Activated CD4-positive, alpha-beta T cell treated with anti-CD3 and anti-CD28 coated beads for 24 hours (primary cell): ENCODE results near the gene FXYD3.
A peak's percentile ranks its signal among the peaks of the same experiment; 100 is the strongest.
"Not testable (repeated sequence)": the region's sequence is repeated elsewhere in the genome, so short reads cannot be mapped to it uniquely, and the experiment has no call there.

Source experiments
- DNase-seq, 2 donors: peaks; one replicate each; pipeline ENCODE4 v3.0.0-alpha.2; 2020; ENCODE audit warnings: low read depth in 2 of 2

FXYD3 gene

DNA sequence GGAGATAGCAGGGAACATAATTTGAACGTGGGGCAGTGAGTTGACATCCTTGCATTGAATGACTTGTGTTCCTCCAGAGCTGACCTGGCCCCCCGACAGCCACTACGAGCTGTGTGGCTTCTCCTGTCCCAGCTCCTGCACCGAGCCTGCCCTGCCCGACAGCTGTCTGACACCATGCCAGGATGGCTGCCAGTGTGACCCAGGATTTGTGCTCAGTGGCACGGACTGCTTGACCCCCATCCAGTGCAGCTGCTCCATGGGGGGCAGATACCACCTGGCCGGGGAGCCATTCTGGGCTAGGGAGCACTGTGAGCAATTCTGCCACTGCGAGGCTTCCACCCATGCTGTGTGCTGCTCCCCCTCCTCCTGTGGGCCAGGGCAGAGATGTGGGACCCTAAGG lies 29.2 kb upstream of the FXYD3 start:
- no peak for DNase-seq

GRCh38 chr19:35087393-35087792 lies 28.2 kb upstream of the FXYD3 start:
- no peak for DNase-seq

GRCh38 chr19:35088131-35088913 lies 27.3 kb upstream of the FXYD3 start:
- DNase-seq, result no peak

DNA sequence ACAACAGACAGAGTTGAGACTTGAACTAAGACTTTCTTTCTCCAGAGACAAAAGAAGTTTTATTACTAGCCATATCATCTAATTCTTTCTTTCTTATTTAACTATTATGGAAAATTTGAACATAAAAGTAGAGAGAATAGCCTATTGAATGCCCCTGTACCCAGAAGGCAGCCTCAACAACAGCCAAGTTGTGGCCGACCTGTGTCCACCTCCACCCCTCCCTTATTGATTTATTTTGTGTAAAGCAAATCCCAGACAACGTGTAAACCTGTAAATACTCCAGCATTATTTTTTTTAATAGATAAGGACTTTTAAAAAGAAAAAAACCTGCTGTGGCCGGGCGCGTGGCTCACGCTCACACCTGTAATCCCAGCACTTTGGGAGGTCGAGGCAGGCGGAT lies 26.1 kb upstream of the FXYD3 start:
- no peak for DNase-seq

DNA sequence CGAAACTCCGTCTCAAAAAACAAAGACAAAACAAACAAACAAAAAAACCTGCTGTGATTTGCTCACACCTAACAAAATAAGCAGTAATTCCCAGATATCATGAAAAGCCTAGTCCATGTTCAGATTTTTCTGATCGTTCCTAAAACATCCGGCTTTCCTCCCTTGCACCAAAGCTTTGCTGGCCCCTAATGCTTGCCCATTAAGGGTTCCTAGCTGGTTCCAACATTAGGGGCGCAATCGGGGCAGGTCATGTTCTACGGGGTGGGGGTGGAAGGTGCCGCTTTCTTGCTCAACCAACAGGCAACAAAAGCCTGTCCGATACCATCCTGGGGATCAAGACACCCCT lies 25.5 kb upstream of the FXYD3 start:
- DNase-seq, result no peak

GRCh38 chr19:35090506-35091214 lies 25.0 kb upstream of the FXYD3 start:
- peak; percentile 31 to 45 for DNase-seq

GRCh38 chr19:35093430-35093829 lies 22.2 kb upstream of the FXYD3 start:
- DNase-seq, result no peak

- DNase-seq, result no peak
These were observed 21.5 kb upstream of the FXYD3 start for GRCh38 chr19:35093941-35094647.

DNA sequence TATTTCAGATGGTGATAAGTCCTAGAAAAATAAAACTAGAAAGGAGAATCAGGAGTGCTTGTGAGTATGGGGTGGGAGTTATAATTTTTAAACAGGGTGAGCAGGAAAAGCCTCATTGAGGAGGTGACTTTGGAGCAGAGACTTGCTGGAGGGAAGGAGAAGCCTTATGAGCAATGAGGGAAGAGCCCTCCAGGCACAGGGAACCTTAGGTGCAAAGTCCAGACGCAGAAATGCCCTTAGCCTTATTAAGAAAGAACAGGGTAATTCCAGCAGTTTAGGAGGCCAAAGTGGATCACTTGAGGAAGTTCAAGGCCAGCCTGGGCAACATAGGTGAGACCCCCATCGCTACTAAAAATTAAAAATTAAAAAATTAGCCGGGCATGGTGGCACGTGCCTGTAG lies 21.0 kb upstream of the FXYD3 start:
- DNase-seq, result no peak

DNA sequence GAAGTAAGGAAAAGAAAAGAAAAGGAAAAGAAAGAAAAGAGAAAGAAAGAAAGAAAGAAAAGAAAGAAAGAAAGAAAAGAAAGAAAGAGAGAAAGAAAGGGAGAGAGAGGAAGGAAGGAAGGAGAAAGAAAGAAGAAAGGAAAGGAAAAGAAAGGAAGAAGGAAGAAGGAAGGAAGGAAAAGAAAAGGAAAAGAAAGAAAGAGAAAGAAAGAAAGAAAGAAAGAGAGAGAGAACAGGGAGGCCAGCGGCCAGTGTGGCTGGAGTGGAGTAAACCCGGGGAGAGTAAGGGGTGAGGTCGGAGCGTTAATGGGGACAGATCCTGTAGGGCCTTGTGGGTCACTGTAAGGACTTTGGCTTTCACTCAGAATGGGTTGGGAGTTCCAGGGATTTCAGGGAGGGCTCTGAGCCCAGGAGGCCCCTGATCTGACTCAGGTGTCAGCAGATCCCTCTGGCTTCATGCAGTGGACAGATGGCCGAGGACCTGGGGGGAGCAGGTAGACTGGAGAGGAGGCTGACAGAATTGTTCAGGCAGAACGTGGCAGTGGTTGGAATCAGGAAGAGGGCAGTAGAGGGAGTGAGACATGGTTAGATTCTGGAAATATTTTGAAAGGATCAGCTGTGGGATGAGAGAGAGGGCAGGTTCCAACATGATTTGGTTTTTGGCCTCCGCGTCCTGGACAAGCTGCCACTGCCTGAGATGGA lies 19.8 kb upstream of the FXYD3 start:
- DNase-seq, result no peak

- no peak for DNase-seq
These were observed 17.1 kb upstream of the FXYD3 start for GRCh38 chr19:35098413-35099049.

GRCh38 chr19:35099155-35099896 lies 16.3 kb upstream of the FXYD3 start:
- no peak for DNase-seq

DNA sequence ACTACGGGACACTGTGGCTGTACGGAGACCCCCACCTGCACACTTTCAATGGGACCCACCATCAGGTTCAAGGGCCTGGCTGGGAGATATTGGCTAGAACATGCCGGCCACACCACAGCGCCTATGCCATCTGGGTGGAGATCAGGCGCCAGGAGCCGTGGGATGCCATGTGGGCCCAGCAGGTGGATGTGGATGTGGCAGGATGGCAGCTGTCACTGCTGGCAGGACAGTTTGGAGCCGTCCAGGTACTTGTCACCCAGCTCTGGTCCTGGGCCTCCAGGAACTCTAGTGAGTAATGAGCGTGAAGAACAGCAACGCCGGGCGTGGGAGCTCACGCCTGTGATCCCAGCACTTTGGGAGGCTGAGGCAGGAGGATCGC lies 15.7 kb upstream of the FXYD3 start:
- no peak for DNase-seq

- DNase-seq, result no peak
These were observed 14.8 kb upstream of the FXYD3 start for GRCh38 chr19:35100588-35101533.

- DNase-seq, result not testable (repeated sequence)
These were observed 13.7 kb upstream of the FXYD3 start for GRCh38 chr19:35101949-35102348.

DNA sequence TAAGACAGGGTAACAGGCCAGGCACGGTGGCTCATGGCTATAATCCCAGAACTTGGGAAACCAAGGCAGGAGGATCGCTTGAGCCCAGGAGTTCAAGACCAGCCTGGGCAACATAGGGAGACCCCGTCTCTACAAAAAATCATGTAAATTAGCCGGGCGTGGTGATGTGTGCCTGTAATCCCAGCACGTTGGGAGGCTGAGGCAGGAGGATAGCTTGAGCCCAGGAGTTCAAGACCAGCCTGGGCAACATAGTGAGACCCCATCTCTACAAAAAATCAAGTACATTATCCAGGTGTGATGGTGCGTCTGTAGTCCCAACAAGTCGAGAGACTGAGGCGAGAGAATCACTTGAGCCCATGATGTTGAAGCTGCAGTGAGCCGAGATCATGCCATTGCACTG lies 12.0 kb upstream of the FXYD3 start:
- DNase-seq, result not testable (repeated sequence)

DNA sequence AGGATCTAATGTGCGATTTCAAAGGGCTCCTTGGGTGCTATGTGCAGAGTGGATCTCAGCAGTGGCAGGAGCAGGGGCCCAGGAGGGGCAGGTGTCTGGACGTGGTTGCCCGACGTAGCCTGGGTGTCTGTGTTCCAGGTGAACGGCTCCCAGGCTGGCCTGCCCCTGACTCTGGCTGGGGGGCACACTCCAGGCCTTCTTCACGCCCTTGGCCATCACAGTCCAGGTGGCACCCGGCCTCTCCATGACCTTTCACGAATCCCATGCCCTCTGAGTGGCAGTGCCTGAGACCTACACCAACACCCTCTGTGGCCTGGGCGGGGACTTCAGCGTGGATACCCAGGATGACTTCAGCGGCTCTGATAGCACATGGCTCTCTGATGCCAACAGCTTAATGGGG lies 11.3 kb upstream of the FXYD3 start:
- DNase-seq, result no peak

DNA sequence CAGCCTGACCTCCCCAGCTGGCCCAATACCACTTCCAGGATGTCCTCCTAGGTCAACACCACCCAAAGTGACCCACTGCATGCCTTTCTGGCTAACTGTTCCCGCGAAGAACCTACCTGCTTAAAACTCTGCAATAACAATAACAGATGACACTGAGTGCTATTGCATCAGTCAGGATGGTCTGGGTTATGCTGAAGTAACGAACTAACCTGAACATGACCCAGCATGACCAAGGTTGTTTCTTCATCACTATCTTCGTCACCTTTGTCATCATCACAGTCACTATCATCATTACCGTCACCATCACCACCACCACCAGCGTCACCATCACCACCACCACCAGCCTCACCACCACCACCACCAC lies 10.6 kb upstream of the FXYD3 start:
- DNase-seq, result no peak

GRCh38 chr19:35105411-35106290 lies 10.0 kb upstream of the FXYD3 start:
- no peak for DNase-seq
